ENCODE measurements around the gene PRKCA.
"Not testable (repeated sequence)": the region's sequence is repeated elsewhere in the genome, so short reads cannot be mapped to it uniquely, and the experiment has no call there.

Gene PRKCA

GRCh38 chr17:66354981-66355380, 52.6 kb downstream of the PRKCA start:
- DNase-seq, result no peak

- DNase-seq, result no peak
Observed at GRCh38 chr17:66355510-66355909, 53.1 kb downstream of the PRKCA start.

- peak; percentile 37 for DNase-seq
Observed at GRCh38 chr17:66357037-66357436, 54.6 kb downstream of the PRKCA start.

DNA sequence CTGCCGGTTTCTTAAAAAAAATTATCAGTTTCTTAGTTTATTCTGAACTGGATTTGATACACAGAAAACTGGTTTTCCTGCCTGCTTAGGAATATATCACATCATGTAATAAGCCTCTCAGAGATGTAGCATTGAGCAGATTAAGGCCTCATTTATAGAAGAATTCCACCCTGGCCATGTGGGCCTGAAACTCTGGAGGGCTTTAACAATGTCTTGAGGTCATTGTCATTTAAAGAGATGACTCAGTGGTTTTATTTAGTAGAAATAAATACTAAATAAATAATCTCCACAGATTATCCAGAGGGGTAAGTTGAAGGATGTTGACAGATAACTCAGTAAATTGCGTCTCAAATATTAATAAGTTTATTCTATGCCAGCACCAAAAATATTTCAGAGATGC, 56.9 kb downstream of the PRKCA start:
- no peak for DNase-seq

DNA sequence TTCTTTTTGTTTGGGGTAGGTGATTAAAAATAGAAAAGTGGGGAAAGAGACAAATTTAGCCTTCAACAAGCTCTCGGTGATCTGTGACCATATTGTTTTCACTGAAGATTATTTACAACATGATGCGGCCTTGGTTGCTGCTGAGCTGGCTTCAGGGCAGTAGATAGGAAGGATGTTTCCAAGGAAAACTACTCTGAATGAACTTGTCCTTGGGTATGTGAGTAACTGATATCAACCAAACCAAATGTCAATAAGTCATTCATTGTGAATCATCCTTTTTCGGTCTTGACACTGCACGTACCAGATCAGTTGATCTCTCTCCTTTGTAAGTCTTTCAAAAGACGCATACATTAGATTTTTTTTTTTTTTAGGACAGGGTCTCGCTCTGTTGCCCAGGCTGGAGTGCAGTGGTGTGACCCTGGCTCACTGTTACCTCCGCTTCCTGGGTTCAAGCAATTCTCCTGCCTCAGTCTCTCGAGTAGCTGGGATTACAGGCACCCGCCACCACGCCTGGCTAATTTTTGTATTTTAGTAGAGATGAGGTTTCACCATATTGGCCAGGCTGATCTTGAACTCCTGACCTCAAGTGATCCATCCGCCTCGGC, 58.6 kb downstream of the PRKCA start:
- DNase-seq, result not testable (repeated sequence)

GRCh38 chr17:66364508-66364907, 62.1 kb downstream of the PRKCA start:
- DNase-seq, result no peak

- DNase-seq, result no peak
Observed at GRCh38 chr17:66364990-66365490, 62.6 kb downstream of the PRKCA start.

GRCh38 chr17:66365903-66366302, 63.5 kb downstream of the PRKCA start:
- DNase-seq, result no peak

DNA sequence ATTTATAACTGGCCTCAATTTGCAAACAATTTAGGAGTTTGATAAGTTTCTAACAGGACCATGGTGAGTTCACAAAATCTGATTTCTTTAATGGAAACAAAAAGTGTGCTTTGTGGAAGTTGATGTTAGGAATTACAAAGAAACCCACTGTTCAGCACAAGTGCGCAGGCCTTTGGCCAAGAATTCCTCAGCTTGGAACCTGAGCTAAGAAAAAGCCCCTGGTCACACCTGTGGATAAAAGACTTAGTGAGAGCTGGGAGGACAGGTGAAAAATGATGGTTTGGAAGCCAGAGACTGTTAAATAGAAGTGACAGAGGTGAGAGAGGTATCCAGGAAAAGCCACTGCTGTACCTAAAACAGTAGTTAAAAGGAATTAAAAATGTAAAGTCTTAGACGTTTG, 64.7 kb downstream of the PRKCA start:
- no peak for DNase-seq

DNA sequence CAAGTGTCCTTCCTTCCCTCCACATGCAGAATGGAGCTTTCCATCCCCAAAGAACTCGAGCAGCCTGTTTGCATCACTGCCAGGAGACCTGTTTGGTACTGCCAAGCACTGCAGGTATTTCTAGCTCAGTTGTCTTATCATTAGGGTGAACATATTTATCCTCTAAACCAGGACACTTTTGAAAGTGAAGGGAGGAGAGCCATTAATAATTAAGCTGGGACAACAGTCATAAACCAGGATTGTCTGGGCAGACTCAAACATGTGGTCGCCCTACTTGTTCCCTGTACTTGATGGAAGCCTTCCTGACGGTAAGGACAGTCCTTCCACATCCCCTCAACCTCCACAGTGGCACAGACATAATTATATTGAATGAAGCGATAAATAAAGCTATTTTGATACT, 67.4 kb downstream of the PRKCA start:
- no peak for DNase-seq

GRCh38 chr17:66371561-66371960, 69.1 kb downstream of the PRKCA start:
- DNase-seq, result no peak

GRCh38 chr17:66372182-66372581, 69.8 kb downstream of the PRKCA start:
- DNase-seq, result no peak

DNA sequence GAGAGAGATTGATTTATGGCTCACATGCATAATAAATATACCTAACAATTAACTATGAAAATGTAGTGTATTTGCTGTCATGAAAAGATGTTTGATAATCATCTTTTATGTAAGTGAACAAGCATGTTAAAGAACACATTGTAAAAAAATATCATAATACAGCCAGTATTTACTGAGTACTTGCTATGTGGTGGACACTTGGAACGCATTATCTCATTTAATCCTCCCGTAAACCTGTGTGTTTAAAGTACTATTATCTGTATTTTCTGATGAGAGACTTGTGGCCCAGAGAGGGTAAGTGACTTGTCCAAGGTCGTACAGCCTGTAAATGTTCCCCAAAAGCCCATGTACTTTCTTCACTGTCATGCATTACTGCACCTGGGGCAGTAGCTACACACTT, 70.7 kb downstream of the PRKCA start:
- DNase-seq, result no peak

- peak; percentile 83 to 86 for DNase-seq
Observed at GRCh38 chr17:66373944-66374817, 71.8 kb downstream of the PRKCA start.

DNA sequence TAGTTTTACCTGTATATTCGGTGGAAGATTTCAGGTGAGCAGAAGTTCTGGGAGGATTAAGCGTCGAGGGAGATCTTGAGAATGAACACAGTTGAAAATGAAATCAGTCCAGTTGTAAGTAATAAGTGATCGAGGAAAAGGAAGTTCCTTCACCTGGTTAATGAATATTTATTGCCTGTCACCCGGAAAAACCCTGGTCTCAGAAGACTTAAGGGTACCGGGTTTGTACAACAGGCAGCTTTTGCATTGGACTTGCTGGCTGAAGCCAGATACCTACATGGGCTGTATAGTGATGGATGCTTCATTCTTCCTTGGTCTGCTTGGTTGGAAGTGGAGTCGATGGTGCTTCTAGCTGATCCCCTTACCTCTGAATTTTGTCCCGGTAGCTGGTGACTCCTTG, 72.7 kb downstream of the PRKCA start:
- no peak for DNase-seq

DNA sequence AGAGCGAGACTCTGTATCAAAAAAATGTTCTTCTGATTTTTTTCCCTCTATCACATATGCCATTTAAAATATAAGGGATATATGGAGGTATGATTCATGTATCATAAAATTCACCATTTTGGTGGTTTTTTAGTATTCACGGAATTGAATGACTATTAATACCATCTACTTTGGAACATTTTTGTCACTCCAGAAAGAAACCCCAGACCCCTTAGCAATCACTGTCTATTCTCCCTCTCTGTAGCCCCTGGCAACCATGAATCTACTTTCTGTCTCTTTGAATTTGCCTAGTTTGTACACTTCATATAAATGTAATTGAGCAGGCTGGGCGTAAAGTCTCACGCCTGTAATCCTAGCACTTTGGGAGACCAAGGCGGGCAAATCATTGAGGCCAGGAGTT, 75.9 kb downstream of the PRKCA start:
- DNase-seq, result no peak

- no peak for DNase-seq
Observed at GRCh38 chr17:66379544-66379943, 77.1 kb downstream of the PRKCA start.

DNA sequence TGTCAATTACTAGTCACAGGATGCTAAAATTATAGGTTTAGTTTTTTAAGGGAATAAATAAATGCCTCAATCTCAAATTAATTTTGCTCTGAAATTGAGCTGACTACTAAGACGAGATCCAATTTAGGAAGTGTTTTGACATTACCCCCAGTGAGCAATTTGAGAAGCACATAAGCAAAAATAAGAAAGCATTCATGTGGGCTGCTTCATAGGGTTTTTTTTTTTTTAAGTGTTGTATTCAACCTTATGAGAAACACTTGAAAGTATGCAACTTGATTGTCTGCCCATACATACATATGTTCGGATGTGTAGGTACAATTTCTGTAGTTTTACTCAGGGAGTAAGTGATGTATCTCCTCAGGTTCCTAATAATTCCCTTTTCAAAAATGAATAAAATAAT, 77.6 kb downstream of the PRKCA start:
- DNase-seq, result no peak

GRCh38 chr17:66381701-66382362, 79.4 kb downstream of the PRKCA start:
- DNase-seq, result no peak

- DNase-seq, result no peak
Observed at GRCh38 chr17:66383333-66383732, 80.9 kb downstream of the PRKCA start.

DNA sequence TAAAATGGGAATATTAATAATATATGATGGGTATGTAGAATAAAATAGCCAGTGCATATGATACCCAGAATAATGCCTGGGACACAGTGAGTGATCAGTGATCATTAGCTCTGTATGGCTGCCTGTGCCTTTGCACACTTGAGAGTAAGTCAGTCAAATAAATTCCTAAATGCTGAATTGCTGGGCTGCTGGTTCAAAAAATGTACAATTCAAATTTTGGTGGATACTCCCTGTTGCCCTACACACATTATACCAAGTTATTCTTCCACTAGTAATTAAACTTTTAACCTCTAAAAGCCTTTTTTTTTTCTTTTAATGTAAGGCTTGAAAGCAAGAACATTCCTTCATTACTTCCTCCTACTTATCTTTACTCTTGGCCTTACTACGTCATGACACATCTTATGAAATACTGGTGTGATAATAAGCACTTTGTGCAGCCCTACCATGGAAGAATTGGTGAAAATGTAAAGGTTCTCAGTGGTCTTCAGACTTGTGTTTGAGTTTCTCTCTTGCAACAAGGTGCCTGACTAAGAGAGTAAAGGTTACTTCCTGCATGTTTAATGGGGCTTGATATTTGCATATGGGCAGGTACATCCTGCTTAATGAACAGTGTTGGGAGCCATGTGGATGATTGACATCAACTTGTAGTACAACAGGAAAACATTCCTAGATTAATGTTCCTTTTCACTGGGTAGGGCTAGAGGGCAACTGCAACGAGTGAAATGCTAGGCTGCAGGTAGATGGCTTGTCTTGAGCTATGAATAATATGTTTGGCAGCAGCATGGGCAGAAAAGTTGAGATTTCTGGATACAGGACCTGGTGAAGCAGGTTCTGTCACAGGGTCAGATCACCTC, 84.3 kb downstream of the PRKCA start:
- no peak for DNase-seq

DNA sequence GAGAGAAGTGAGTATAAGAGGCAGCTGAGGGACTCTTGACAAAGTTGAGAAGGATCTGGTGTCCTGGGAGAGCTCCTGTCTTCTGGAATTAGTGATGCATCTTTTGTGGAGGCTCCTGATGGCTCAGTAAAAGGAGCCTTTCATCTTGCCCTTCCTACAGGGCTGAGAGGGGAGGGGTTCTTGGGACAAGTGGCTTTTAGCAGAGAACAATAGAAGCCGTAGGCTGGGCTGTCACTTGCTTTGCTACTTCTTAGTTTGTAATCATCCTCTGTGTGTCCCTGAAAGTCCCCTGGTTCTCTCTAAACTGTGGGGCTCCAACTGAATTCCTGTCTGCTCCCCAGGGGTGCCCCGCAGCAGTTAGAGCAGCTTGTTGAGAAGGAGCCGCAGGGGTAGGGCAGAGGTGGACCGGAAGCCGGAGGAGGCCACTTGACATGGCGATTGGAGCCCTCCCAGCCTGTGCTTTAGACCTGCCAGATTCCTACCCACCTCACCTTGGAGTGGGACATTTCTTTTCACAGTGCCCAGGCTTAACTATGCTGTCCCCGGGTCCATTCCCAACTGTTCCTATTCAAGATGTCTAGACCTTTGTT, 85.1 kb downstream of the PRKCA start:
- no peak for DNase-seq

Measured in Kasumi-1 (cell line).